Adrenal gland (tissue), 12 donors: ENCODE data around the gene PDIA5. TPM values are rescaled to one million over a fixed set of nuclear protein-coding genes. Genes with fewer than 3 reads are reported as not detected.

ENCODE experiments used
- DNase-seq, 7 donors: peaks; one replicate each; pipeline ENCODE4 v3.0.0-alpha.2; 2019 to 2020
- H3K27ac ChIP-seq, 5 donors: fragments of 200-600 bp; sonication (generic) in 4 of 5; 1 replicate in 3 of 5; 2 replicates in 2 of 5; pipeline versions ENCODE4 v1.5.1 to v1.8.0; 2016 to 2020; ENCODE audit warnings: mild to moderate bottlenecking in 1 of 5
- H3K27me3 ChIP-seq: fragments of 200-600 bp; 2 replicates; pipeline ENCODE4 v1.8.0; 2021
- H3K36me3 ChIP-seq, 2 donors: fragments of 200-600 bp; replicated peaks in 1 of 2; 1 replicate in 1 of 2; 2 replicates in 1 of 2; pipeline versions ENCODE4 v1.5.1 to v1.8.0; 2018 to 2022
- H3K4me1 ChIP-seq, 2 donors: fragments of 200-600 bp; replicated peaks in 1 of 2; 1 replicate in 1 of 2; 2 replicates in 1 of 2; pipeline versions ENCODE4 v1.5.1 to v1.8.0; 2018 to 2021
- H3K4me3 ChIP-seq, 4 donors: fragments of 200-600 bp; sonication (generic) in 3 of 4; one replicate each; pipeline ENCODE4 v1.5.1; 2016 to 2018
- H3K9me3 ChIP-seq, 3 donors: fragments of 200-600 bp; sonication (generic) in 1 of 3; replicated peaks in 1 of 3; 1 replicate in 2 of 3; 2 replicates in 1 of 3; pipeline versions ENCODE4 v1.5.1 to v1.8.0; 2016 to 2021
- CTCF ChIP-seq, 6 experiments: fragments of 450-650 bp in 4 of 6; fragments of 200-600 bp in 2 of 6; sonication (generic) in 1 of 6; IDR thresholded peaks; 1 replicate in 5 of 6; 2 replicates in 1 of 6; pipeline versions ENCODE4 v1.5.1 to v1.8.0; 2016 to 2021; ENCODE audit warnings: antibody characterized with exemption in 6 of 6, mild to moderate bottlenecking in 2 of 6, moderate library complexity in 1 of 6
- POLR2A ChIP-seq, 2 donors: fragments of 450-650 bp; IDR thresholded peaks; one replicate each; pipeline ENCODE4 v1.6.1; 2017; ENCODE audit warnings: antibody characterized with exemption in 2 of 2, mild to moderate bottlenecking in 2 of 2, moderate library complexity in 1 of 2
- WGBS, 4 donors: extraction: QIAGEN DNeasy Blood & Tissue Kit in 2 of 4; methylation state at CpG; one replicate each; pipeline versions ENCODE4 v1.1.5 to v1.1.7; 2013 to 2017; 5-methylcytosine and 5-hydroxymethylcytosine counted together
- intact Hi-C, 2 donors: fragments of 100-400 bp; cut with DNase I; formaldehyde crosslinking; loops; one replicate each; pipeline versions ENCODE4 v1.14.1 to v1.15.0; 2022 to 2023
- polyA plus RNA-seq, 3 donors: library from polyadenylated mRNA; stranded (reverse); fragments of 200-250 nt in 2 of 3; fragments of 350-450 nt in 1 of 3; fragmentation: Illumina TruSeq in 1 of 3; extraction: RNeasy Lipid Tissue Mini Kit (QIAGEN cat#74804) in 1 of 3; gene quantifications; one replicate each; pipeline ENCODE4 v1.2.3, GENCODE V29; 2013 to 2014
- total RNA-seq, 9 donors: library from RNA; depleted of rRNA in 4 of 9; stranded (reverse); fragments of >200 nt in 4 of 9; fragments of 120-200 nt in 1 of 9; fragmentation: NEBNext Ultra II Directional in 1 of 9; extraction: Animal tissue kit (Norgen Biotek cat#: 25700) in 1 of 9; gene quantifications; one replicate each; pipeline versions ENCODE4 v1.1.0 to v1.2.4, GENCODE V29; 2013 to 2023
- donor health status: healthy with polysubstance abuse.
- donor health status: Bipolar disorder and iron deficiency.
- donor health status: DM: yes; HTN: yes; CAD: no.
- donor health status: DM: no; HTN: no; CAD: no.
- donor health status: DM: no; HTN: no; CAD: no.
- donor health status: DM: yes; HTN: yes; CAD: no.

Gene PDIA5
- total and polyA plus RNA-seq, 12 donors, result 18.9 to 88.9 (median 50.9) TPM

DNA sequence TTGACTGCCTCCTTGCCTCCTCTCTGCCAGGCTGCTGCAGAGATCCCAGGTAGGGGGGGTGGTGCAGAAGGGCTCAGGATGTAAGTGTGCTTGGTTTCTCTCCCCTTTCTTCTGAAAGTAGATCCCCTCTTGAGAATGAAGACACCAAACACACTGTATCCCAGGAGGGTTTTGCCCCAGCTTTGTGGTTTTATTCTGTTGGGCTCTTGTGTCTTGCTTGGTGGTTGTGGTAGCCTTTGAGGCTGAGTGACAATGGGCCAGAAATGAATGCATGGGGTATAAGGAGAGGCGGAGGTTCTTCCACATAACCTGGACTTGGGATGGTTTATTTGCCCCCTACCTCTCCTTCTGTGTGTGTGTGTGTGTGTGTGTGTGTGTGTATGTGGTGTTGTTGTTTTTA lies 5.7 kb downstream of the PDIA5 start:
- no peak for DNase-seq
- peaks cover 25 to 76% of the 10 kb centered on the region in 2 donors for H3K4me1 ChIP-seq
- intact Hi-C loops, result no loop called here
- peak overlapping the region in 3 of 5 donors; percentile 14 to 83 (median 77) for H3K27ac ChIP-seq
- no peak for TF ChIP-seq POLR2A (IDR thresholded peaks at IDR 0.05)
- no peak for TF ChIP-seq CTCF (IDR thresholded peaks at IDR 0.05)
- no peaks in the 10 kb centered on the region for H3K27me3 ChIP-seq
- no peaks in the 10 kb centered on the region for H3K9me3 ChIP-seq
- WGBS, 4 donors, result 50 to 97% (median 86%) methylated on average over 1 of the region's 1 CpG
- H3K36me3 ChIP-seq, result no peaks in the 10 kb centered on the region
- H3K4me3 ChIP-seq, result no peak overlapping the region

DNA sequence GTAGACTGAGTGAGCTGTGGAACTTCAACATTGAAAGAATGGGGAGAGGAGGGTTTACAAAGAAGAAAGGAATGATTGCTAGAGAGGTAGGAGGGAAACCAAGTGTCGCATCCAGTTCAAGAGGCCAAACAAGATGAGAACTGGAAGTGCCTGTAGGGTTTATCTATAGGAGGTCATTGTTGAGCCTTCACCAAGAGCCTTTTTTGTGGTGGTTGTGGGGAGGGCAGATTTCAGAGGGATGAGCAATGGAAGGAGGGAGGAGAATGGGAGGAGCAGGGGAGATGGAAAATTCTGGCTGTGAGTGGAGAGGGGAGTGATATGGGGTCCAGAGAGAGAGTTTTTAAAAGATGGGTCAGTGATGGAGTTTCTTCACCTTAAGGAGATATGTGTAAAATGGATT lies 8.5 kb downstream of the PDIA5 start:
- WGBS, 4 donors, result 82 to 94% (median 89%) methylated on average over 1 of the region's 1 CpG
- no peaks in the 10 kb centered on the region for H3K27me3 ChIP-seq
- TF ChIP-seq POLR2A (IDR thresholded peaks at IDR 0.05), result no peak
- no peak for TF ChIP-seq CTCF (IDR thresholded peaks at IDR 0.05)
- H3K4me1 ChIP-seq, result peaks cover 24 to 82% of the 10 kb centered on the region in 2 donors
- H3K4me3 ChIP-seq, result no peak overlapping the region
- H3K36me3 ChIP-seq, result no peaks in the 10 kb centered on the region
- intact Hi-C loops, result no loop called here
- peak overlapping the region in 4 of 5 donors; percentile 56 to 80 (median 70) for H3K27ac ChIP-seq
- no peak for DNase-seq
- no peaks in the 10 kb centered on the region for H3K9me3 ChIP-seq

DNA sequence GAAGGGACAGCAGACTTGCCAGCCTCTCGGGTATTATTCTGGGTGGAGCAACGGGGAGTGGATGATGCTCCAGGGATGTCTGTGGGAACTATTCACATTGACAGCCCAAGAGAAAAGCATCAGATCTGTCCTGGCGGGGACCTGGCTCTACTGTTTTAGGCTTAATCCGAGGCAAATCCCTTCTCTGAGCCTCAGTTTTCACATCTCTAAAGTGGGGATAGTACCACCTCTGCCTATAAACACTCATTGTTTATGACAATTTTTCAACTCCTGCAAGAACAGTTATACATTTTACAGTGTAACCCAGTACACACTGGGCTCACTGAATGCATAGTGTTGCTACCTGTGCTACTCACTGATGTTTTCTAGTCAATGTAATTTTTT lies 9.3 kb downstream of the PDIA5 start:
- Histone ChIP-seq H3K9me3 (no peaks in the 10 kb centered on the region), H3K27ac (peak overlapping the region in 4 of 5 donors; percentile 56 to 80 (median 70)), H3K4me3 (no peak overlapping the region), H3K4me1 (peaks cover 26 to 82% of the 10 kb centered on the region in 2 donors), H3K36me3 (no peaks in the 10 kb centered on the region), H3K27me3 (no peaks in the 10 kb centered on the region)
- intact Hi-C loops, result no loop called here
- TF ChIP-seq POLR2A (IDR thresholded peaks at IDR 0.05), result no peak
- no peak for TF ChIP-seq CTCF (IDR thresholded peaks at IDR 0.05)
- 70 to 90% (median 83%) methylated on average over 4 of the region's 4 CpGs for WGBS, 4 donors
- no peak for DNase-seq

- peak overlapping the region in 4 of 5 donors; percentile 56 to 80 (median 70) for H3K27ac ChIP-seq
- 12 to 27% (median 14%) methylated on average over 6 of the region's 6 CpGs for WGBS, 4 donors
These were observed 9.9 kb downstream of the PDIA5 start for GRCh38 chr3:123076496-123077418.

More at GRCh38 chr3:123076496-123077418, 9.9 kb downstream of the PDIA5 start:
- Histone ChIP-seq H3K9me3 (no peaks in the 10 kb centered on the region), H3K4me3 (no peak overlapping the region), H3K36me3 (no peaks in the 10 kb centered on the region), H3K27me3 (no peaks in the 10 kb centered on the region), H3K4me1 (peaks cover 26 to 82% of the 10 kb centered on the region in 2 donors)
- intact Hi-C loops, result no loop called here
- peak; percentile 63 to 95 (median 76) for DNase-seq
- TF ChIP-seq CTCF (IDR thresholded peaks at IDR 0.05) (no peak), POLR2A (IDR thresholded peaks at IDR 0.05) (no peak)
